SHP77 treated with DMSO at 0.1 percent for 48 hours (cell line): Measurements from ENCODE around the gene PGLYRP4.
"Not testable (repeated sequence)": the region's sequence is repeated elsewhere in the genome, so short reads cannot be mapped to it uniquely, and the experiment has no call there.

Experiments
- DNase-seq: peaks from one replicate; lab custom pipeline; 2025; lab: John Stamatoyannopoulos, UW

Gene PGLYRP4

GRCh38 chr1:153337980-153338853, 10.4 kb downstream of the PGLYRP4 start:
- no peak for DNase-seq

- no peak for DNase-seq
Measured at GRCh38 chr1:153336650-153337049, 12.0 kb downstream of the PGLYRP4 start.

- DNase-seq = no peak
Measured at GRCh38 chr1:153333902-153334301, 14.7 kb downstream of the PGLYRP4 start.

- no peak for DNase-seq
Measured at GRCh38 chr1:153324912-153325311, 23.7 kb downstream of the PGLYRP4 start.

- DNase-seq = no peak
Measured at GRCh38 chr1:153322568-153322967, 26.1 kb downstream of the PGLYRP4 start.

GRCh38 chr1:153318145-153318544, 30.5 kb downstream of the PGLYRP4 start:
- not testable (repeated sequence) for DNase-seq

GRCh38 chr1:153316013-153316412, 32.6 kb downstream of the PGLYRP4 start:
- DNase-seq = not testable (repeated sequence)

- not testable (repeated sequence) for DNase-seq
Measured at GRCh38 chr1:153314388-153314787, 34.3 kb downstream of the PGLYRP4 start.

- no peak for DNase-seq
Measured at GRCh38 chr1:153313288-153313687, 35.4 kb downstream of the PGLYRP4 start.

GRCh38 chr1:153312570-153313186, 36.0 kb downstream of the PGLYRP4 start, which contains the start of gene PGLYRP3:
TSS of gene PGLYRP3 (minus strand) at chr1:153312952. CDS start at chr1:153310665, 2,287 bp downstream.
- DNase-seq = no peak

GRCh38 chr1:153310526-153310925, 38.1 kb downstream of the PGLYRP4 start:
- no peak for DNase-seq

GRCh38 chr1:153309441-153309840, 39.2 kb downstream of the PGLYRP4 start:
- no peak for DNase-seq

GRCh38 chr1:153308540-153308939, 40.1 kb downstream of the PGLYRP4 start:
- DNase-seq = no peak

- DNase-seq = no peak
Measured at GRCh38 chr1:153307221-153307600, 41.4 kb downstream of the PGLYRP4 start.

GRCh38 chr1:153306303-153307220, 42.1 kb downstream of the PGLYRP4 start:
- no peak for DNase-seq

- DNase-seq = no peak
Measured at GRCh38 chr1:153305682-153306081, 43.0 kb downstream of the PGLYRP4 start.

- DNase-seq = no peak
Measured at GRCh38 chr1:153302308-153302707, 46.3 kb downstream of the PGLYRP4 start.

GRCh38 chr1:153293851-153294250, 54.8 kb downstream of the PGLYRP4 start:
- no peak for DNase-seq

- no peak for DNase-seq
Measured at GRCh38 chr1:153293480-153293775, 55.2 kb downstream of the PGLYRP4 start.

- DNase-seq = no peak
Measured at GRCh38 chr1:153292740-153293479, 55.7 kb downstream of the PGLYRP4 start.

- no peak for DNase-seq
Measured at GRCh38 chr1:153292185-153292584, 56.5 kb downstream of the PGLYRP4 start.

GRCh38 chr1:153291514-153291913, 57.1 kb downstream of the PGLYRP4 start:
- DNase-seq = no peak
